Erythroblast (primary cell): ENCODE results near the gene TXLNG.
"Not testable (repeated sequence)": the region's sequence is repeated elsewhere in the genome, so short reads cannot be mapped to it uniquely, and the experiment has no call there.

ENCODE experiments used
- DNase-seq, 2 experiments: peaks; one replicate each; lab custom pipeline; 2025; lab: John Stamatoyannopoulos, UW
- GATA1 ChIP-seq: IDR thresholded peaks from 2 replicates; pipeline ENCODE4 v1.6.1; 2011; ENCODE audit warnings: low read depth, mild to moderate bottlenecking, control low read depth, low read length, moderate library complexity
- POLR2A ChIP-seq: IDR thresholded peaks from 2 replicates; pipeline ENCODE4 v1.6.1; 2011; ENCODE audit warnings: mild to moderate bottlenecking, low read length

Gene TXLNG

DNA sequence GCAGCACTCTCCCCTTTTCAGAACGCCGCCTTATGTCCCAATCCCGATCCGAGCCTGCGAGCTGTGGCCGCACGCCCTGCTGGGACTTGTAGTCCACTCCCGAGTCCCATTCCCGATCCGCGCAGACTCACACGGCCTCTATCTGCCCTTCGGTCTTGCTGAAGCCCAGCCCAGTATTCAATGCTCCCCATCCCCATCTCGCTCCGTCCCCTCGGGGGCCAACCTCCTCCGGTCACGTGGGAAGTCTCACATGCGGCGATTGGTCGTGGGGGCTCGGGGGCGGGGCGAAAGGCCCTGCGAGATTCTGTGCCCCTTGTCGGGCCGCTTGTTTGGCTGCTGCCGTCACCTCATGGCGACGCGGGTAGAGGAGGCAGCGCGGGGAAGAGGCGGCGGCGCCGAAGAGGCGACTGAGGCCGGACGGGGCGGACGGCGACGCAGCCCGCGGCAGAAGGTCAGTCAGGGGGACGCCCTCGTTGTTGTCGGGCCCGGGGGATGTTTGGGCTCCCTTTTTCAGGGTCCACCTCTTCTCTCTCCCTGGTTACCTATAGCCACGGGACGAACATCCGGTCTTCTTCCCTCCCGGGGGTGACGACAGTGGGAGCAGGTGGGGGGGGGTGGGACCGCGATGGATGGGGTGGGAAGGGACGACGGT is at the start of gene TXLNG:
TXLNG (plus strand) TSS at position 328 of the 652 bp plus-strand sequence; CDS start at position 350, 22 bp downstream.
- TF ChIP-seq POLR2A = peak; percentile 76
- no peak for TF ChIP-seq GATA1
- DNase-seq = peak; percentile 98

GRCh38 chrX:16737024-16737423 is 49.2 kb upstream of the TXLNG start:
- DNase-seq = no peak
- no peak for TF ChIP-seq GATA1
- no peak for TF ChIP-seq POLR2A

- no peak for DNase-seq
- no peak for TF ChIP-seq POLR2A
- no peak for TF ChIP-seq GATA1
These were observed 46.7 kb upstream of the TXLNG start for GRCh38 chrX:16739574-16739973.

DNA sequence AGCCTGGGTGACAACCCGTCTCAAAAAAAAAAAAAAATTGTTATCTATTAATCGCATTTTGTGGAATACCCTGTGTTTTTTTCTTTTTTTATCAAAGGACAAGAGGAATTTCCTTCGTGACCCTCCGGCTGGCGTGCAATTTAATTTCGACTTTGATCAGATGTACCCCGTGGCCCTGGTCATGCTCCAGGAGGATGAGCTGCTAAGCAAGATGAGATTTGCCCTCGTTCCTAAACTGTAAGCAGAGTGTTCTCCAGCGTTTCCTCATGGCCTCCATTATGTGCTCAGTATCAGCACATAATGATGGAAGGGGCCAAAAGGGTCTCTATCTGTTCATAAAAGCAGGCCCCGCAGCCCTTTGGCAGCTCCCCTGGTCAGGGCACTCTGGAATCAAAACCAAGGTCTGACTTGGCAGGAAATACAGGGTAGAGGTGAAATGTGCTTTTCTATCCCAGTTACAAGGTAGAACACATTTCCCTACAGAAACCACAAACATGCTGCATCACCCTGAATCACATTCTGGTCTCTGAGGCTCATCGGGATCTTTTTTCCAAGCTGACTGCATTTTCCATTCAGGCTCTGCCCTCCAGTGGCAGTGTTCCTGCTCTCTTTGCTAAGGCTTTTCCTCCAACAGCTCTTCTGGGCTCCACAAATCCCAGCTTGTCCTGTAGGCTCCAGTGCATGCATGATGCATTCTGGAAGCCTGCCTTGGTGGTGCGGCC is 42.5 kb upstream of the TXLNG start:
- DNase-seq = no peak
- TF ChIP-seq POLR2A (no peak), GATA1 (no peak)

GRCh38 chrX:16745102-16745501 is 41.2 kb upstream of the TXLNG start:
- TF ChIP-seq GATA1 = no peak
- no peak for TF ChIP-seq POLR2A
- no peak for DNase-seq

GRCh38 chrX:16745659-16746058 is 40.6 kb upstream of the TXLNG start:
- TF ChIP-seq POLR2A (no peak), GATA1 (no peak)
- no peak for DNase-seq

DNA sequence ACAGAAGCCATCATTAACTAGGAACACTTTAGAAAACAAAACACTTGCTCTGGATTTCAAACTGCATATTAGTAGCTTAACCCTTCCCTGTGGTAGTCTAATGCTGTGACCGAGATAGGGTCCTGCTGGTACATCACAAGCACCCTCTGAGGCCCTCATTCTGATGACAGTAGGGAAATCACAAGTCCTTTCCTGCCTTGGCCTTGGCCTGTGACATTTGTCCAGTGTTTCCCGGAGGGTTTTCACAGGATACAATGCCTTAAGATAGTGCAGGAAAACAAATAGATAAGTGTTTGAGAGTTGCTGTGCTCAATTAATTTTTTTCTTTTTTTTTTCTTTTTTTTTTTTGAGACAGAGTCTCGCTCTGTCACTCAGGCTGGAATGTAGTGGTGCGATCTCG is 37.8 kb upstream of the TXLNG start:
- TF ChIP-seq GATA1 = no peak
- TF ChIP-seq POLR2A = no peak
- DNase-seq = no peak

- DNase-seq = no peak
These were observed 36.1 kb upstream of the TXLNG start for GRCh38 chrX:16750136-16750535.

GRCh38 chrX:16754019-16754418 is 32.2 kb upstream of the TXLNG start:
- no peak for TF ChIP-seq POLR2A
- TF ChIP-seq GATA1 = no peak
- no peak for DNase-seq

More at GRCh38 chrX:16750136-16750535, 36.1 kb upstream of the TXLNG start:
- TF ChIP-seq GATA1 = no peak
- TF ChIP-seq POLR2A = no peak

- TF ChIP-seq GATA1 = no peak
- no peak for TF ChIP-seq POLR2A
- DNase-seq = no peak
These were observed 29.5 kb upstream of the TXLNG start for GRCh38 chrX:16756724-16757123.

- not testable (repeated sequence) for DNase-seq
These were observed 24.8 kb upstream of the TXLNG start for GRCh38 chrX:16761500-16761899.

- no peak for TF ChIP-seq GATA1
- no peak for TF ChIP-seq POLR2A
- no peak for DNase-seq
These were observed 23.7 kb upstream of the TXLNG start for GRCh38 chrX:16762579-16762978.

DNA sequence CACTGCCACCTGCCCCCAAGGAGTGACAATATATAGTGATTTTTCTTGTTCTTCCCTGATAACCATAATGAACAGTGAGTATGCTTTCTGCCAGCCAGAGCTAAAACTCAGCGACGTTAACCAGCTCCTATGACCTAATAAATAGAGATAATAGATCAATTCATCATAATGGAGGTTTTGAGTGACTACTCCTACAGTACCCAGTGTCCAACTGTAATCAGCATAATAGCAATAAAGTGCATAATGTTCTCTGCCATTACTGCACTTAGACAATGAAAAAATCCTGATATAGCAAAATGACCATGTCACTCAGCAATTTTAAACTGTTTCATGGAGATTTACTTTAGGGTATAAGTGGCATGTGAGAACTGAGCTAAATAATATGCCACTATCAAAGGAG is 20.7 kb upstream of the TXLNG start:
- TF ChIP-seq GATA1 = no peak
- no peak for TF ChIP-seq POLR2A
- DNase-seq = no peak

GRCh38 chrX:16770970-16771482 is 15.2 kb upstream of the TXLNG start:
- TF ChIP-seq GATA1 (no peak), POLR2A (no peak)
- DNase-seq = no peak
